PFSK-1 (cell line): ENCODE measurements around the gene KLHDC3.

ENCODE experiments used
- POLR2AphosphoS5 ChIP-seq: IDR thresholded peaks from 2 replicates; pipeline ENCODE4 v1.6.1; 2012; ENCODE audit warnings: low read depth, mild to moderate bottlenecking, control low read depth, low read length, moderate library complexity
- SIN3A ChIP-seq: IDR thresholded peaks from 2 replicates; pipeline ENCODE4 v1.6.1; 2012; ENCODE audit warnings: mild to moderate bottlenecking, low read length, moderate library complexity, borderline replicate concordance; ENCODE audit not compliant: insufficient read depth

GRCh38 chr6:43060755-43061633 is 46.9 kb downstream of the KLHDC3 start:
- no peak for TF ChIP-seq SIN3A
- TF ChIP-seq POLR2AphosphoS5 = no peak
